AG04449 (cell line): Measurements from ENCODE around the gene SLC39A6.

Experiments
- CTCF ChIA-PET: fragments of 350-600 bp; formaldehyde crosslinking; extraction: SDS; loops from one replicate; lab custom pipeline; 2021; ENCODE audit warnings: antibody characterized with exemption; lab: Yijun Ruan, JAX
- POLR2A ChIA-PET: fragments of 400-600, 350-600 bp; formaldehyde crosslinking; extraction: SDS; loops from one replicate; lab custom pipeline; 2020; ENCODE audit warnings: antibody characterized with exemption, inconsistent platforms; lab: Yijun Ruan, JAX
- DNase-seq: peaks from one replicate; pipeline ENCODE4 v3.0.0-alpha.2; 2010; ENCODE audit warnings: low read depth, low spot score
- H3K4me3 ChIP-seq: 2 replicates; pipeline ENCODE4 v1.5.1; 2011; ENCODE audit warnings: low read depth, mild to moderate bottlenecking, control low read depth, low read length
- CTCF ChIP-seq: IDR thresholded peaks from one replicate; pipeline ENCODE4 v1.5.1; 2011; ENCODE audit warnings: mild to moderate bottlenecking, moderate library complexity, low read length, control low read depth, inconsistent platforms; ENCODE audit not compliant: insufficient read depth; ENCODE audit errors: missing control alignments

The SLC39A6 gene

GRCh38 chr18:36141576-36141975 lies 12.4 kb upstream of the SLC39A6 start:
- CTCF ChIA-PET, result no interaction called here
- DNase-seq, result no peak
- POLR2A ChIA-PET, result interaction anchor here (0.6 kb wide), 1 partner anchor 11 kb away, joined by 5 read pairs; no protein-coding TSS in a partner anchor
- no peak overlapping the region for H3K4me3 ChIP-seq
- no peak for TF ChIP-seq CTCF

DNA sequence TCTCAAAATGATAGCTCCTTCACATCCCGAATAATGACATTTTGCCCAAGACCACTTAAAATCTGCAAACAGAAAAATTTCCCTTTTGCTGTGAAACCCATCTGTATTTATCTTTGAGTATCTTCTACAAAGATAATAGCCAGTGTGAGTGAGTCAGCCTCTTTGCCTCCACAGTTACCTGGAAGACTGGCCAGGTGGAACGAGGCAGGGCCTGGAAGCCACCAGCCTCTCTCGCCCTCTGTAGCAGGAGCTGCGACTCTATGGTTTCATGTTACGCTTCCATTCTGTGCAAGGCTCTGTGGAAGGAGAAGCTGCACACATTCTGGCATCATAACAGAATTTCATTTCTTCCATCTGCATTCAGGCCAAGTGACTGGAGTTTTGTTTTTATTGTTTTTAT lies 10.1 kb upstream of the SLC39A6 start:
- ChIA-PET CTCF (interaction anchor here (0.5 to 2.2 kb wide), 3 partner anchors 9 to 146 kb away, joined by 3 to 8 read pairs (median 6); partner anchors contain the start of genes ELP2 and SLC39A6), POLR2A (no interaction called here)
- DNase-seq, result no peak
- TF ChIP-seq CTCF, result no peak
- H3K4me3 ChIP-seq, result no peak overlapping the region

- CTCF ChIA-PET, result interaction anchor here (1.6 kb wide), 1 partner anchor 15 kb away, joined by 4 read pairs; no protein-coding TSS in a partner anchor
Measured at GRCh38 chr18:36135264-36135663, 6.1 kb upstream of the SLC39A6 start.

DNA sequence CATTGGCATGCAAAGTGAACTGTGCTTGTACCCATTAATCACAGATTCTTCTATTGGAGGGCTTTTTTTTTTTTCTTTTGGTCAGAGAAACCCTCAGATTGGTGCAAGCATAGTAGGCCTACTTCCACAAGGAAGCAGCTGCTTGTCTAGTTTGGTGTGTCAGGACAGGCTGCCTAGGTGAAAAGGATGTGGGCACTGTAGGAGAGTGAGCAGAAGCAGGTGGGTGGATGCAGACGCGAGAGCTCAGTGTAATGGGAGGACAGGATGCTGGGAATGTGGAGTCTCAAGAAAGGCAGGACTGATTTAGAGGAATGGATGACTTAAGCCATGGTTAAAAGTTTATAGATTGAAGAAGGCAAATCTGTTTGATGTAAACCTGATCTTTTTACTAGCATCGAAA lies 3.6 kb upstream of the SLC39A6 start:
- DNase-seq, result no peak
- CTCF ChIA-PET, result interaction anchor here (1.3 kb wide), 1 partner anchor 152 kb away, joined by 3 read pairs; no protein-coding TSS in a partner anchor
- POLR2A ChIA-PET, result no interaction called here
- no peak for TF ChIP-seq CTCF
- H3K4me3 ChIP-seq, result no peak overlapping the region

More at GRCh38 chr18:36135264-36135663, 6.1 kb upstream of the SLC39A6 start:
- POLR2A ChIA-PET, result no interaction called here
- no peak for DNase-seq
- no peak for TF ChIP-seq CTCF
- no peak overlapping the region for H3K4me3 ChIP-seq

- POLR2A ChIA-PET, result no interaction called here
- no peak for TF ChIP-seq CTCF
Measured at GRCh38 chr18:36131692-36132483, 2.7 kb upstream of the SLC39A6 start.

GRCh38 chr18:36130883-36131653 lies 1.9 kb upstream of the SLC39A6 start:
- POLR2A ChIA-PET, result interaction anchor here (0.6 kb wide), 1 partner anchor 10 kb away, joined by 5 read pairs; no protein-coding TSS in a partner anchor
- DNase-seq, result no peak

More at GRCh38 chr18:36131692-36132483, 2.7 kb upstream of the SLC39A6 start:
- CTCF ChIA-PET, result interaction anchor here (0.6 to 3.1 kb wide), 3 partner anchors 19 to 554 kb away, joined by 3 to 8 read pairs (median 3); no protein-coding TSS in a partner anchor
- no peak for DNase-seq
- H3K4me3 ChIP-seq, result peak overlapping the region; percentile 35

More at GRCh38 chr18:36130883-36131653, 1.9 kb upstream of the SLC39A6 start:
- peak overlapping the region; percentile 98 for H3K4me3 ChIP-seq
- CTCF ChIA-PET, result interaction anchor here (0.8 to 3.1 kb wide), 4 partner anchors 20 to 374 kb away, joined by 3 to 8 read pairs (median 3); no protein-coding TSS in a partner anchor
- TF ChIP-seq CTCF, result no peak
